BE2C (cell line): ENCODE results near the gene CDC42SE2.

Experiments used
- DNase-seq: peaks from one replicate; pipeline ENCODE4 v3.0.0-alpha.2; 2020
- H3K27me3 ChIP-seq: fragments of 250-450 bp; sonication (Bioruptor Pico); 2 replicates; pipeline ENCODE4 v1.5.1; 2020; ENCODE audit warnings: mild to moderate bottlenecking
- H3K36me3 ChIP-seq: fragments of 250-450 bp; sonication (Bioruptor Pico); 2 replicates; pipeline ENCODE4 v1.5.1; 2020; ENCODE audit warnings: mild to moderate bottlenecking
- H3K4me1 ChIP-seq: fragments of 250-450 bp; sonication (Bioruptor Pico); 2 replicates; pipeline ENCODE4 v1.5.1; 2020
- H3K4me3 ChIP-seq: 2 replicates; pipeline ENCODE4 v1.5.1; 2011; ENCODE audit warnings: low read depth, low read length
- H3K9me3 ChIP-seq: fragments of 250-450 bp; sonication (Bioruptor Pico); 2 replicates; pipeline ENCODE4 v1.5.1; 2020
- TF ChIP-seq, protein P1 (sequence below): IDR thresholded peaks from 2 replicates; pipeline ENCODE4 v1.5.1; 2012; ENCODE audit warnings: mild to moderate bottlenecking, low read depth, low read length

CDC42SE2 gene

DNA sequence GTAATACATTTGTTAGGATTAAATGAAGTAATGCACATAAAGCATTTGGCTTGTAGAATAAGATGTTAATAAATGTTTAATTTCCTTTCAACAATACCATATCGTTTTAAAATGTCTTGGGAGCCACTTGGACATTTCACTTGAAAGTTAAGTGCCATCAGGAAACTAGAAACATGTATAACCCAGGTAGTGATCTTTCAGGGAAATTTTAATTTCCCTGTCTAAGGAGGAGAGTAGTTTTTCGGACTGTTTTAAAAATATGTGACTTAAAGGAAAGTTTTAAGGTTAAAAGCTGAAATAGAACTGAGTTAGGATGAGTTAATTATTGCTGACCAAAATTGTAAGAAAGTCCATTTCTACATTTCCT is 18.0 kb downstream of the CDC42SE2 start:
- Histone ChIP-seq H3K4me3 (no peak overlapping the region), H3K36me3 (no peaks in the 10 kb centered on the region), H3K9me3 (no peaks in the 10 kb centered on the region; the same call in 1 of the 2 replicates), H3K4me1 (no peaks in the 10 kb centered on the region), H3K27me3 (no peaks in the 10 kb centered on the region)
- TF ChIP-seq, protein P1, sequence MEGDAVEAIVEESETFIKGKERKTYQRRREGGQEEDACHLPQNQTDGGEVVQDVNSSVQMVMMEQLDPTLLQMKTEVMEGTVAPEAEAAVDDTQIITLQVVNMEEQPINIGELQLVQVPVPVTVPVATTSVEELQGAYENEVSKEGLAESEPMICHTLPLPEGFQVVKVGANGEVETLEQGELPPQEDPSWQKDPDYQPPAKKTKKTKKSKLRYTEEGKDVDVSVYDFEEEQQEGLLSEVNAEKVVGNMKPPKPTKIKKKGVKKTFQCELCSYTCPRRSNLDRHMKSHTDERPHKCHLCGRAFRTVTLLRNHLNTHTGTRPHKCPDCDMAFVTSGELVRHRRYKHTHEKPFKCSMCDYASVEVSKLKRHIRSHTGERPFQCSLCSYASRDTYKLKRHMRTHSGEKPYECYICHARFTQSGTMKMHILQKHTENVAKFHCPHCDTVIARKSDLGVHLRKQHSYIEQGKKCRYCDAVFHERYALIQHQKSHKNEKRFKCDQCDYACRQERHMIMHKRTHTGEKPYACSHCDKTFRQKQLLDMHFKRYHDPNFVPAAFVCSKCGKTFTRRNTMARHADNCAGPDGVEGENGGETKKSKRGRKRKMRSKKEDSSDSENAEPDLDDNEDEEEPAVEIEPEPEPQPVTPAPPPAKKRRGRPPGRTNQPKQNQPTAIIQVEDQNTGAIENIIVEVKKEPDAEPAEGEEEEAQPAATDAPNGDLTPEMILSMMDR = no peak
- DNase-seq = no peak

DNA sequence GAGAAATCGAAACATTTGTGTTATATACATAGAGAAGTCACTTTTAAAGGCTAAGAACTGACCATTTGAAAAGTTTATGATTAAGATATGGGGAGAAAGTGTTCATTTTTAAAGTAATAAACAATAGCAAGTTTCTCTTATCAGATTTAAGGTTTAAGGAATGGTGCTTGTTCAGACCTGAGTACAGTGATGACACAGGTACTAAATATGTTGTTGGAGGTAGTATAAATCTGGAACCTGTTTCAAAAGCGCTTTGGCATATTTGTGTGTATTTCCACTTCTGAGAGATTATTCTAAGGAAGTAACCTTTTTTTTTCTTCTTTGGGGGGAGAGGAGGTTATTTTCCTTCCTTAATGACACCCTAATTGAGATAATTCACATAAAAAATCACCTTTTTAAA is 18.4 kb downstream of the CDC42SE2 start:
- no peaks in the 10 kb centered on the region for H3K27me3 ChIP-seq
- no peaks in the 10 kb centered on the region for H3K4me1 ChIP-seq
- TF ChIP-seq, protein P1 = no peak
- no peak overlapping the region for H3K4me3 ChIP-seq
- H3K9me3 ChIP-seq = no peaks in the 10 kb centered on the region; the same call in 1 of the 2 replicates
- H3K36me3 ChIP-seq = no peaks in the 10 kb centered on the region
- DNase-seq = no peak

DNA sequence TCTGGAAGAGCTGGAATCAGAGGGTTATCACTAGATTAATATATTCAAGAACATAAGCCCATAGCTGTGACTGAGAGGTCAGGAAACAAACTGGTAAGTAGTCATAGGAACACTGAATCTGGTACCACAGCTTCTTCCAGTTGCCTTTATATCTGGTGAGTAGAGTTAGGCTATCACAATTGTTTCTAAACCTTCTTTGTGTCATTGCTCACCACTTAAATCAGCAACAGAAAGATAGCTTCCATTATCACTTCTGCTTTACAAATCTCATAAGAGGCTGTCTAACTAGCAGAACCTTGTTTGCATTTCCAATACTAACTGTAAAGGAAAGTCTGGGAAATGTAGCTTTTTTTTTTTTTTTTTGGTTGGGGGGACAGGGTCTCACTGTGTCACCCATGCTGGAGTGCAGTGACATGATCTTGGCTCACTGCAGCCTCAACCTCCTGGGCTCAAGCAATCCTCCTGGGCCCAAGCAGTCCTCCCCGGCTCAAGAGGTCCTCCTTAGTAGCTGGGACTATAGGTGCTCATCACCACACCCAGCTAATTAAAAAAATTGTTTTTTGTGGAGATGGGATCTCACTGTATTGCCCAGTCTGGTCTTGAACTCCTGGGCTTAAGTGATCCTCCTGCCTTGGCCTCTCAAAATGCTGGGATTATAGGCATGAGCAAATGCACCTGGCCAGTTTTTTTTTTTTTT is 22.0 kb downstream of the CDC42SE2 start:
- H3K4me1 ChIP-seq = no peaks in the 10 kb centered on the region
- no peaks in the 10 kb centered on the region for H3K36me3 ChIP-seq
- TF ChIP-seq, protein P1 = no peak
- H3K9me3 ChIP-seq = no peaks in the 10 kb centered on the region; the same call in 1 of the 2 replicates
- no peaks in the 10 kb centered on the region for H3K27me3 ChIP-seq
- no peak overlapping the region for H3K4me3 ChIP-seq
- DNase-seq = no peak

DNA sequence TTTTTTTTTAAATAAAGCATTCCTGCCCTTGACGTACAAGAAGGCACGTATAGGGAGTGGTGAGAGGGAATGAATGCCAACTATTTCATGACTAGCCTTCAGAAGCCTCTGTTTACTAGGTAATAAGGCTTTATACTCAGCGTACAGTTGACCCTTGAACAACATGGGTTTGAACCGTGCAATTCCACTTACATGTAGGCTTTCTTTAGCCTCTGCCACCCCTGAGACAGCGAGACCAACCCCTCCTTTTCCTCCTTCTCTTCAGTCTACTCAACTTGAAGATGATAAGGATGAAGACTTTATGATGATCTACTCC is 22.5 kb downstream of the CDC42SE2 start:
- no peak for DNase-seq
- no peak overlapping the region for H3K4me3 ChIP-seq
- H3K36me3 ChIP-seq = no peaks in the 10 kb centered on the region
- TF ChIP-seq, protein P1 = no peak
- H3K9me3 ChIP-seq = no peaks in the 10 kb centered on the region; the same call in 1 of the 2 replicates
- H3K4me1 ChIP-seq = no peaks in the 10 kb centered on the region
- no peaks in the 10 kb centered on the region for H3K27me3 ChIP-seq

DNA sequence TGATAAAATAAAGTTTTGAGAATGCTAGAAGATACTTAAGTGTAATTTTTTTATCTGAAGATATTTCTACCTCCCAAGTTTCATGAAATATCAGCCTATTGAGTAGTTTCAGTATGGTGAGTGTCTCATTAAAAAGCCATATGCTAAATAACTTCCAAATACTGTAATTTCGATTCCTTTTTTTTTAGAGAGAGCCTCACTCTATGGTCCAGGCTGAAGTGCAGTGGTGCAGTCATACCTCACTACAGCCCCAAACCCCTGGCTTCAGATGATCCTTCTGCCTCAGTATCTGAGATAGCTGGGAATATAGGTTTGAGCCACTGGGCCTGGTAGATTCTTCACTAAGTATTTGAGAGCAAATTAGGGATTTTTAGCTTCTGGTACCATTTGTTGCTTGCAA is 24.5 kb downstream of the CDC42SE2 start:
- H3K4me3 ChIP-seq = no peak overlapping the region
- TF ChIP-seq, protein P1 = no peak
- H3K36me3 ChIP-seq = no peaks in the 10 kb centered on the region

DNA sequence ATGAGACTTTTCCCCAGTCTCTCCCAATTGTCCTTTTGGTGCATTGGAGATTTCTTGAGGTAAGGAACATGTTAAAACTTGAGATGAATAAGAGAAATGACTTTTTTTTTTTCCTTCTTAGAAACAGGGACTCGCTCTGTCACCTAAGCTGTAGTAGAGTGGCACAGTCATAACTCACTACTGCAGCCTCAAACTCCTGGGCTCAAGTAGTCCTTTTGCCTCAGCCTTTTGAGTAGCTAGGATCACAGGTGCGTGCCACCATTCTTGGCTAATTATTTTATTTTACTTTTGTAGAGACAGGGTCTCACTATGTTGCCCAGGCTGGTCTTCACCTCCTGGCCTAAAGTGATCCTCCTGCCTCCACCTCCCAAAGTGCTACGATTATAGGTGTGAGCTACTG is 25.9 kb downstream of the CDC42SE2 start:
- Histone ChIP-seq H3K27me3 (no peaks in the 10 kb centered on the region), H3K4me3 (no peak overlapping the region), H3K9me3 (no peaks in the 10 kb centered on the region; the same call in 1 of the 2 replicates), H3K4me1 (0 out of 2 replicates have a peak, but pooled peaks cover 2% of the 10 kb centered on the region), H3K36me3 (no peaks in the 10 kb centered on the region)
- DNase-seq = no peak
- TF ChIP-seq, protein P1 = no peak

More for the DNA sequence above, 24.5 kb downstream of the CDC42SE2 start:
- no peaks in the 10 kb centered on the region; the same call in 1 of the 2 replicates for H3K9me3 ChIP-seq
- DNase-seq = no peak
- no peaks in the 10 kb centered on the region for H3K27me3 ChIP-seq
- no peaks in the 10 kb centered on the region for H3K4me1 ChIP-seq
